HG02870 (cell line): ENCODE results near the gene POSTN.
"Not testable (repeated sequence)": the region's sequence is repeated elsewhere in the genome, so short reads cannot be mapped to it uniquely, and the experiment has no call there.

ENCODE experiments used
- ATAC-seq: cut with Tn5 transposase; IDR thresholded peaks from one replicate; pipeline ENCODE4 v1.9.1; 2021; ENCODE audit warnings: mild to moderate bottlenecking, moderate library complexity; ENCODE audit not compliant: unreplicated experiment

Gene POSTN

GRCh38 chr13:37599519-37599918 lies 951 bp upstream of the POSTN start:
- ATAC-seq, result no peak

- no peak for ATAC-seq
These were observed 1.0 kb downstream of the POSTN start for GRCh38 chr13:37597477-37598025.

GRCh38 chr13:37596805-37597204 lies 1.8 kb downstream of the POSTN start:
- no peak for ATAC-seq

GRCh38 chr13:37595162-37595561 lies 3.4 kb downstream of the POSTN start:
- no peak for ATAC-seq

- no peak for ATAC-seq
These were observed 4.0 kb downstream of the POSTN start for GRCh38 chr13:37594550-37594949.

GRCh38 chr13:37589381-37589780 lies 9.2 kb downstream of the POSTN start:
- ATAC-seq, result not testable (repeated sequence)

- no peak for ATAC-seq
These were observed 11.3 kb downstream of the POSTN start for GRCh38 chr13:37587236-37587635.

GRCh38 chr13:37586164-37586563 lies 12.4 kb downstream of the POSTN start:
- no peak for ATAC-seq

- ATAC-seq, result no peak
These were observed 13.0 kb downstream of the POSTN start for GRCh38 chr13:37585541-37585940.

- no peak for ATAC-seq
These were observed 22.0 kb downstream of the POSTN start for GRCh38 chr13:37576601-37577000.

GRCh38 chr13:37565425-37565824 lies 33.1 kb downstream of the POSTN start:
- ATAC-seq, result no peak

- no peak for ATAC-seq
These were observed 37.5 kb downstream of the POSTN start for GRCh38 chr13:37561031-37561430.

GRCh38 chr13:37560526-37560925 lies 38.0 kb downstream of the POSTN start:
- ATAC-seq, result no peak

- ATAC-seq, result not testable (repeated sequence)
These were observed 39.8 kb downstream of the POSTN start for GRCh38 chr13:37558766-37559165.

- no peak for ATAC-seq
These were observed 52.5 kb downstream of the POSTN start for GRCh38 chr13:37546087-37546486.

- ATAC-seq, result no peak
These were observed 53.6 kb downstream of the POSTN start for GRCh38 chr13:37544995-37545394.

- ATAC-seq, result no peak
These were observed 58.5 kb downstream of the POSTN start for GRCh38 chr13:37539976-37540605.

- no peak for ATAC-seq
These were observed 59.4 kb downstream of the POSTN start for GRCh38 chr13:37539170-37539569.

GRCh38 chr13:37535501-37535900 lies 63.1 kb downstream of the POSTN start:
- no peak for ATAC-seq

GRCh38 chr13:37534676-37535075 lies 63.9 kb downstream of the POSTN start:
- no peak for ATAC-seq

- no peak for ATAC-seq
These were observed 64.4 kb downstream of the POSTN start for GRCh38 chr13:37534181-37534580.

- ATAC-seq, result no peak
These were observed 67.5 kb downstream of the POSTN start for GRCh38 chr13:37531049-37531448.
